Esophagus muscularis mucosa (tissue), 3 donors: ENCODE measurements around the gene MX2.

ENCODE experiments used
- CTCF ChIP-seq, 3 experiments: fragments of 200-600 bp in 2 of 3; fragments of 450-650 bp in 1 of 3; sonication (generic) in 2 of 3; IDR thresholded peaks; one replicate each; pipeline ENCODE4 v1.5.1; 2017 to 2019; ENCODE audit warnings: antibody characterized with exemption in 3 of 3, mild to moderate bottlenecking in 2 of 3, moderate library complexity in 1 of 3
- POLR2A ChIP-seq: fragments of 450-650 bp; IDR thresholded peaks from one replicate; pipeline ENCODE4 v1.6.1; 2017; ENCODE audit warnings: antibody characterized with exemption, moderate library complexity, mild to moderate bottlenecking, low read depth

GRCh38 chr21:41364308-41364707, 2.5 kb downstream of the MX2 start:
- TF ChIP-seq CTCF (IDR thresholded peaks at IDR 0.05) (no peak), POLR2A (no peak)
